Inflammatory macrophage treated with lipopolysaccharide for 4 hours (primary cell): ENCODE results near the gene CA5A.
"Not testable (repeated sequence)": the region's sequence is repeated elsewhere in the genome, so short reads cannot be mapped to it uniquely, and the experiment has no call there.

Source experiments
- DNase-seq: peaks from one replicate; pipeline ENCODE4 v3.0.0-alpha.2; 2020

CA5A gene

GRCh38 chr16:87863327-87863635, 73.0 kb downstream of the CA5A start:
- not testable (repeated sequence) for DNase-seq

GRCh38 chr16:87862597-87863326, 73.6 kb downstream of the CA5A start:
- DNase-seq: not testable (repeated sequence)

- DNase-seq: not testable (repeated sequence)
Observed at GRCh38 chr16:87861300-87862099, 74.8 kb downstream of the CA5A start.

GRCh38 chr16:87860553-87861299, 75.6 kb downstream of the CA5A start:
- no peak for DNase-seq

GRCh38 chr16:87858151-87858993, 78.0 kb downstream of the CA5A start:
- DNase-seq: not testable (repeated sequence)

- no peak for DNase-seq
Observed at GRCh38 chr16:87856791-87857228, 79.5 kb downstream of the CA5A start.

GRCh38 chr16:87855852-87856715, 80.2 kb downstream of the CA5A start:
- peak; percentile 55 for DNase-seq

GRCh38 chr16:87854907-87855683, 81.2 kb downstream of the CA5A start:
- DNase-seq: no peak

GRCh38 chr16:87854053-87854906, 82.0 kb downstream of the CA5A start:
- no peak for DNase-seq

- peak; percentile 95 for DNase-seq
Observed at GRCh38 chr16:87853411-87854052, 82.8 kb downstream of the CA5A start.

GRCh38 chr16:87851601-87852000, 84.7 kb downstream of the CA5A start:
- DNase-seq: no peak

GRCh38 chr16:87851141-87851587, 85.2 kb downstream of the CA5A start:
- DNase-seq: no peak

GRCh38 chr16:87850009-87851006, 86.0 kb downstream of the CA5A start:
- peak; percentile 47 for DNase-seq

GRCh38 chr16:87849419-87850008, 86.8 kb downstream of the CA5A start:
- no peak for DNase-seq

- DNase-seq: no peak
Observed at GRCh38 chr16:87848676-87849345, 87.5 kb downstream of the CA5A start.

- DNase-seq: no peak
Observed at GRCh38 chr16:87847785-87848675, 88.3 kb downstream of the CA5A start.
